Breast epithelium (tissue), 4 donors: ENCODE data around the gene ADAMTSL4. TPM values are rescaled to one million over a fixed set of nuclear protein-coding genes. Genes with fewer than 3 reads are reported as not detected.
"Not testable (repeated sequence)": the region's sequence is repeated elsewhere in the genome, so short reads cannot be mapped to it uniquely, and the experiment has no call there.

Experiments used
- DNase-seq, 2 donors: peaks; one replicate each; pipeline ENCODE4 v3.0.0-alpha.2; 2019; ENCODE audit warnings: low spot score in 2 of 2
- H3K27ac ChIP-seq, 2 donors: fragments of 200-600 bp; sonication (generic) in 1 of 2; one replicate each; pipeline ENCODE4 v1.5.1; 2016 to 2019; ENCODE audit warnings: mild to moderate bottlenecking in 1 of 2
- H3K27me3 ChIP-seq, 2 donors: fragments of 200-600 bp; sonication (generic) in 1 of 2; one replicate each; pipeline versions ENCODE4 v1.5.1 to v1.6.0; 2017 to 2019; ENCODE audit warnings: control low read depth in 1 of 2, mild to moderate bottlenecking in 1 of 2
- H3K36me3 ChIP-seq: fragments of 200-600 bp; one replicate; pipeline ENCODE4 v1.5.1; 2019
- H3K4me1 ChIP-seq, 2 donors: fragments of 200-600 bp; sonication (generic); one replicate each; pipeline ENCODE4 v1.5.1; 2016 to 2019; ENCODE audit warnings: control low read depth in 1 of 2
- H3K4me3 ChIP-seq, 3 donors: fragments of 200-600 bp; sonication (generic); 1 replicate in 2 of 3; 2 replicates in 1 of 3; pipeline ENCODE4 v1.5.1; 2016 to 2019; ENCODE audit warnings: mild to moderate bottlenecking in 3 of 3, moderate library complexity in 2 of 3
- H3K9me3 ChIP-seq, 2 donors: fragments of 200-600 bp; sonication (generic) in 1 of 2; one replicate each; pipeline ENCODE4 v1.5.1; 2016 to 2019; ENCODE audit warnings: control low read depth in 1 of 2
- POLR2A ChIP-seq: fragments of 450-650 bp; IDR thresholded peaks from one replicate; pipeline ENCODE4 v1.6.1; 2016; ENCODE audit warnings: antibody characterized with exemption, mild to moderate bottlenecking, moderate library complexity
- POLR2AphosphoS5 ChIP-seq, 3 donors: sonication (generic); formaldehyde crosslinking; IDR thresholded peaks; one replicate each; pipeline ENCODE4 v1.6.1; 2017; ENCODE audit warnings: antibody characterized with exemption in 3 of 3
- intact Hi-C: fragments of 100-400 bp; cut with DNase I; formaldehyde crosslinking; loops from one replicate; pipeline ENCODE4 v1.15.1; 2023; ENCODE audit warnings: low total_unique reads
- total RNA-seq, 3 donors: library from RNA; depleted of rRNA; stranded (reverse); fragments of >200 nt; gene quantifications; one replicate each; pipeline ENCODE4 v1.1.0, GENCODE V29; 2016
- TF ChIP-seq, protein P1 (sequence below), 3 donors: fragments of 450-650 bp; IDR thresholded peaks; one replicate each; pipeline ENCODE4 v1.5.1; 2016 to 2017; ENCODE audit warnings: antibody characterized with exemption in 3 of 3, mild to moderate bottlenecking in 3 of 3, moderate library complexity in 3 of 3

The ADAMTSL4 gene
- total RNA-seq, 3 donors from 2014 or later: 11.3 to 31.8 (median 30.2) TPM

DNA sequence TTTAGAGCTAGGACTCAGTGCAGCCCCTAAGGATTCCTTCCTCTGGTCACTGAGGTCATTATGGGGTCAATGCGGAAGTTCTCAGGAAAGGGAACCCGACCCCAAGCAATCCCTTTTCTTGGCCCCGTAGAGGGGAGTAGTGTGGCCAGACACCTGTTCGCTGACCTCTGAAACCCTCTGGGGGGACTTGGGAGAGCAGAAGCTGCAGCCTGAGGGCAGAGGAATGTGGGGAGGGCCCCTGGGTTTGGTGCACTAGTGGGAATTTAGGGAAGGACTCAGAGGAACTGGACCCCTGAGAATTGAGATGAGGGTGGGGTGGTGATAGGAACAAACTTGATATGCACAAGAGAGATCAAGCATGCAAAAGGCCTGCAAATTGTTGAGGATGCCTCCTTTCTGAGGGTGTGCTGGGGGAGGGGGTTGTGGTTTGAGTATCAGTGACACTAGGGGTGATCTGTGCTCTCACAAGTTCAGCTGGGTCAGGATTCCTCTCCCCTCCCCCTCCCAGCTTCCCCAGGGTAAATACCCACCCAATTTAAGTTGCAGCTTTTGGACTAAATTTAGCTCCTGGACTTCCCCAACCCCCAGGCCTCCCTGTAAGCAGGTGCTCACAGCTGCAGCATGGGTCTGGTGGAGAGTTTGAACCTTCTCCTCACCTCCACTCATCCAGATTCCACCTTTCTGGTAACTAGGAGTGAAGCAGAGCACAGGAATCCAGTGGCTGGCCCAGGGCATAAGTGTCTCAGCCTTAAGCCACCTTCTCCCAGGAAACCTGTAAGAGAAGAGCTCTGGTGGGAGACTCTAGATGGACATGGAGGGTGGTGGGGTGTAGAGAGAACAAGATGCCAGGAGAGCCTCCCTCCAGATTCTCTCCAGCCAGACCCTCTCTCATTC is 13.5 kb downstream of the ADAMTSL4 start:
- Histone ChIP-seq H3K27ac (peak overlapping the region; percentile 100), H3K9me3 (no peaks in the 10 kb centered on the region), H3K4me1 (peaks cover 63 to 70% of the 10 kb centered on the region in 2 donors), H3K27me3 (no peaks in the 10 kb centered on the region), H3K36me3 (no peaks in the 10 kb centered on the region), H3K4me3 (peak overlapping the region; percentile 47 to 83 (median 57))
- TF ChIP-seq, protein P1, sequence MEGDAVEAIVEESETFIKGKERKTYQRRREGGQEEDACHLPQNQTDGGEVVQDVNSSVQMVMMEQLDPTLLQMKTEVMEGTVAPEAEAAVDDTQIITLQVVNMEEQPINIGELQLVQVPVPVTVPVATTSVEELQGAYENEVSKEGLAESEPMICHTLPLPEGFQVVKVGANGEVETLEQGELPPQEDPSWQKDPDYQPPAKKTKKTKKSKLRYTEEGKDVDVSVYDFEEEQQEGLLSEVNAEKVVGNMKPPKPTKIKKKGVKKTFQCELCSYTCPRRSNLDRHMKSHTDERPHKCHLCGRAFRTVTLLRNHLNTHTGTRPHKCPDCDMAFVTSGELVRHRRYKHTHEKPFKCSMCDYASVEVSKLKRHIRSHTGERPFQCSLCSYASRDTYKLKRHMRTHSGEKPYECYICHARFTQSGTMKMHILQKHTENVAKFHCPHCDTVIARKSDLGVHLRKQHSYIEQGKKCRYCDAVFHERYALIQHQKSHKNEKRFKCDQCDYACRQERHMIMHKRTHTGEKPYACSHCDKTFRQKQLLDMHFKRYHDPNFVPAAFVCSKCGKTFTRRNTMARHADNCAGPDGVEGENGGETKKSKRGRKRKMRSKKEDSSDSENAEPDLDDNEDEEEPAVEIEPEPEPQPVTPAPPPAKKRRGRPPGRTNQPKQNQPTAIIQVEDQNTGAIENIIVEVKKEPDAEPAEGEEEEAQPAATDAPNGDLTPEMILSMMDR (IDR thresholded peaks at IDR 0.05): no peak
- peak in 1 of 2 donors; percentile 43 for DNase-seq
- intact Hi-C loops: loop anchor here (5.0 kb wide), 1 partner anchor 65 kb away; the partner anchor contains the start of gene ENSA

DNA sequence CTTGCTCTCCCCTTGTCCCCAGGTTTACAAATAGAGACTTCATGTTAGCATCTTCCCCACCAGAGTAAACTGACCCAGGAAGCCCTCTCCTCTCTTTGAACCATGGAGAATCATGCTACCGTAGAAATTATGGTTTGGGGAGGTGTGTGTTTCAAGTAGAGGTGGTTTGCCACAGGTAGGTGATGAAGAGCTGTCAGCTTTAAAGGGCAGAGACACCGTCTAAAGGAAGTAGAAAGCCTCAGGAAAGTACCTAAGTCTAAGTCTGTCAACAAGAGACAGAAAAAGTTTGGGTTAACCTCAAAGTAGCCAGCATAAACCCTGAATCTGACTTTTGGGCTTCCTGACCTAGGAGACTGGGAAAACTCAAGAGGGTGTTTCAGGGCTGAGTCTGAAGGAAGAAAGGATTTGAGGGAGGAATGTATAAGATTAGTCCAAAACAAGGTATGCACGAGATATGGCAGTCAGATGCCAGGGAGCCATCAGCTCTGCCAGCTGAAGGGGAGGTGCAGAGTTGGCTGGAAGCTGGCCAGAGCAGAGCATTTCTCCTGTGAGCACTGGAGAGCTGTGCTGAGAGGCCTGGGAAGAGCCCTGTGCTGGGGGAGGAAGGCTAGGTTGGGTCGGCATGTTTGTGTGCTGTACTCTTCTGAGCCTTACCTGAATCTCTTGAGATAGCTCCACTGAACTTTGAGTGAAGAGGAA is 14.3 kb downstream of the ADAMTSL4 start:
- Histone ChIP-seq H3K4me3 (peak overlapping the region in 2 of 3 donors; percentile 57 to 83), H3K4me1 (peaks cover 57 to 71% of the 10 kb centered on the region in 2 donors), H3K9me3 (no peaks in the 10 kb centered on the region), H3K27me3 (no peaks in the 10 kb centered on the region), H3K36me3 (no peaks in the 10 kb centered on the region), H3K27ac (peak overlapping the region; percentile 100)
- intact Hi-C loops: loop anchor here (5.0 kb wide), 1 partner anchor 64 kb away; the partner anchor contains the start of gene ENSA
- peak in 1 of 2 donors; percentile 35 for DNase-seq
- TF ChIP-seq, protein P1 (IDR thresholded peaks at IDR 0.05): no peak
- TF ChIP-seq POLR2A: peak; percentile 7
- no peak for TF ChIP-seq POLR2AphosphoS5 (IDR thresholded peaks at IDR 0.05)

DNA sequence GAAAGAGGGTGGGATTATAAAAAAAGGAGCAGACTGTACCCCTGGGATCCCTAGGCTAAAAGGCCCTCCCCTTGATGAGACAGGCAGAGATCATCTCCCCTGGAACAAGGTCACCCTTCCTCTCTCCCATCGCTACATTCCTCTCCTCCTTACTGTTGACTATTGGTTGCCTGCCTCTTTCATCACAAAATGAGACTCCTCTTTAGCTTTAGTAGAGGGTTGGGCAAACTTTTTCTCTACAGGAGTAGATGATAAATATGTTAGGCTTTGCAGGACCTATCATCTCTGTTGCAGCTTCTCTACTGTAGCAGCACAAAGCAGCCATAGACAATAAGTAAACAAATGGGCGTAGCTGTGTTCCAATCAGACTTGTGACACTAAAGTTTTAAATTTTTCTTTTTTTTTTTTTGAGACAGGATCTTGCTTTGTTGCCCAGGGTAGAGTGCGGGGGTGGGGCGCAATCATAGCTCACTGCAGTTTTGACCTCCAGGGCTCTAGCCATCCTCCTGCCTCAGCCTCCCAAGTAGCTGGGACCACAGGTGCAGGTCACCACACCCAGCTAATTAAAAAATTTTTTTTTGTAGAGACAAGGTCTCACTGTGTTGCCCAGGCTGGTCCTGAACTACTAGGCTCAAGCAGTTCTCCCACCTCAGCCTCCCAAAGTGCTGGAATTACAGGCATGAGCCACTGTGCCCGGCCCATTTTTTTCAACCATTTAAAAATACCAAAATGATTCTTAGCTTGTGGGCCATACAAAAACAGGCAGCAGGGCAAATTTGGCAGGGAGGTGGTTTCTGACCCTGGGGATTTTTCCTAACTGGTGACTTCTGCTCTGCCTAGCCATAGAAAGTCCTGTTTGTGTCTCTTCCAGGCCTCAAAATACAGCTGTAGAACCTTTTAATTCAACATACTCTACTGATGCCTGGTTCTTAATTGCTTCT is 15.1 kb downstream of the ADAMTSL4 start:
- Histone ChIP-seq H3K4me3 (peak overlapping the region in 1 of 3 donors; percentile 83), H3K4me1 (peaks cover 50 to 70% of the 10 kb centered on the region in 2 donors), H3K27me3 (no peaks in the 10 kb centered on the region), H3K27ac (peak overlapping the region; percentile 100), H3K36me3 (no peaks in the 10 kb centered on the region), H3K9me3 (no peaks in the 10 kb centered on the region)
- intact Hi-C loops: loop anchor here (5.0 kb wide), 1 partner anchor 63 kb away; the partner anchor contains the start of gene ENSA
- TF ChIP-seq POLR2AphosphoS5 (IDR thresholded peaks at IDR 0.05) (no peak), POLR2A (peak; percentile 3)
- peak in 1 of 2 donors; percentile 17 for DNase-seq

DNA sequence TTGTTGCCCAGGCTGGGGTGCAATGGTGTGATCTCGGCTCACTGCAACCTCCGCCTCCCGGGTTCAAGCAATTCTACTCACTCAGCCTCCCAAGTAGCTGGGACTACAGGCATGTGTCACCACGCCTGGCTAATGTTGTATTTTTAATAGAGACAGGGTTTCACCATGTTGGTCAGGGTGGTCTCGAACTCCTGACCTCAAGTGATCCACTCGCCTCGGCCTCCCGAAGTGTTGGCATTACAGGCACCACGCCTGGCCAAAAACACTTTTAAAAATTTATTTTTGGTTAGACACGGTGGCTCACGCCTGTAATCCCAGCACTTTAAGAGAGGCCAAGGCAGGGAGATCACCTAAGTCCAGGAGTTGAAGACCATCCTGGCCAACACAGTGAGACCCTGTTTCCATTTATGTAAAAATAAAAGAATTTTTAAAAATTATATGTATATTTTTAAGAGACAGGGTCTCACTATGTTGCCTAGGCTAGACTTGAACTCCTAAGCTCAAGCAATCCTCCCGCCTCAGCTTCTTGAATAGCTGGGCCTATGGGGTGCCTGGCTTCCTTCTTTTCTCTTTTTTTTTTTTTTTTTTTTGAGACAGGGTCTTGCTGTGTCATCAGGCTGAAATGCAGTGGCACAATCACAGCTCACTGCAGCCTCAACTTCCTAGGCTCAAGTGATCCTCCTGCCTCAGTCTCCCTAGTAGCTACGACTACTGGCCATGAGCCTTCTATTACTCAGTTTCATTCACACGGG is 16.2 kb downstream of the ADAMTSL4 start:
- peaks cover 42 to 70% of the 10 kb centered on the region in 2 donors for H3K4me1 ChIP-seq
- H3K36me3 ChIP-seq, DNase-seq, H3K4me3 ChIP-seq, H3K9me3 ChIP-seq, H3K27me3 ChIP-seq, intact Hi-C loops: not testable (repeated sequence)
- H3K27ac ChIP-seq: peak overlapping the region; percentile 100

DNA sequence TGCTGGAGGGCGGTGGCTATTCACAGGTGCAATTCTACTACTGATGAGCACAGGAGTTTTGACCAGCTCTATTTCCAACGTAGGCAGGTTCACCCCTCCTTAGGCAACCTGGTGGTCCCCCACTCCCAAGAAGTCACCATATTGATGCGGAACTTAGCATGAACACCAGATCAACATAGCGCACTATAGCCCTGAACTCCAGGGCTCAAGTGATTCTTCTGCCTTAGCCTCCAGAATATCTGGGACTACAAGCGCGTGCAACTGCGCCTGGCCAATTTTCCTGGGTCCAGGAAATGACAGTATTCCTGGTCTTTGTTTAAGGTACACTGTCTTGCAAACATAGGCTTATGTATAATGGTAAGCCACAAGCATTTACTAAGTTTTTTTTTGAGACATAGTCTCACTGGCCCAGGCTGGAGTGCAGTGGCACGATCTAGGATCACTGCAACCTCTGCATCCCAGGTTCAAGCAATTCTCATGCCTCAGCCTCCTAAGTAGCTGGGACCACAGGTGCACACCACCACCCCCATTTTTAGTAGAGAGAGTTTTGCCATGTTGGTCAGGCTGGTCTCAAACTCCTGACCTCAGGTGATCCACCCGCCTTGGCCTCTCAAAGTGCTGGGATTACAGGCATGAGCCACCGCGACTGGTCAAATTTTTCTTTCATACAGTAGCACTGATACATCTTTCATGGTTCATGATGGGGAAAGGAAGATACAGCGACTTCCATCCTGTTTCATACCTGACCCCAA is 17.6 kb downstream of the ADAMTSL4 start:
- DNase-seq: no peak
- H3K9me3 ChIP-seq: no peaks in the 10 kb centered on the region
- peaks cover 40 to 75% of the 10 kb centered on the region in 2 donors for H3K4me1 ChIP-seq
- H3K27me3 ChIP-seq: no peaks in the 10 kb centered on the region
- TF ChIP-seq POLR2A (no peak), POLR2AphosphoS5 (IDR thresholded peaks at IDR 0.05) (no peak)
- TF ChIP-seq, protein P1 (IDR thresholded peaks at IDR 0.05): no peak
- H3K27ac ChIP-seq: peak overlapping the region; percentile 97 to 100
- no peaks in the 10 kb centered on the region for H3K36me3 ChIP-seq
- intact Hi-C loops: no loop called here
- H3K4me3 ChIP-seq: peak overlapping the region in 2 of 3 donors; percentile 50 to 63
